GM12878 (cell line): ENCODE data around the gene SNX4. TPM values are rescaled to one million over a fixed set of nuclear protein-coding genes. Genes with fewer than 3 reads are reported as not detected.

Experiments used
- ATAC-seq: fragments of 200-7000 bp; cut with Tn5 transposase; 3 replicates; pipeline ENCODE4 v1.9.1; 2020; ENCODE audit warnings: mild to moderate bottlenecking, moderate library complexity
- BruUV-seq: library from RNA; stranded (reverse); fragments of 400-500 nt; replicated peaks from 2 replicates; lab custom pipeline; 2021; lab: Mats Ljungman, UMichigan
- CTCF ChIA-PET: fragments of 300-600 bp; sonication (Branson Sonifier 250); formaldehyde crosslinking; extraction: SDS; loops from one replicate; lab custom pipeline; 2021; ENCODE audit warnings: inconsistent platforms; lab: Yijun Ruan, JAX
- POLR2A ChIA-PET: fragments of 350-600 bp; formaldehyde crosslinking; extraction: SDS; loops from one replicate; lab custom pipeline; 2021; ENCODE audit warnings: inconsistent platforms; lab: Charles Lee
- RAD21 ChIA-PET: fragments of 300-600 bp; sonication (Branson Sonifier 250); formaldehyde crosslinking; loops from one replicate; lab custom pipeline; 2023; ENCODE audit warnings: antibody characterized with exemption; ENCODE audit not compliant: unreplicated experiment; lab: Charles Lee
- SMC1A ChIA-PET: fragments of 300-600 bp; sonication (Branson Sonifier 250); formaldehyde crosslinking; loops from one replicate; lab custom pipeline; 2023; ENCODE audit not compliant: unreplicated experiment, uncharacterized antibody; lab: Charles Lee
- DNase-seq: peaks from one replicate; pipeline ENCODE4 v3.0.0-alpha.2; 2011; ENCODE audit warnings: low read depth, low spot score
- FAIRE-seq: peaks from 3 replicates; lab custom pipeline; 2011; peaks lifted over from hg19 to GRCh38; lab: Jason Lieb, UNC
- H2AFZ ChIP-seq: 2 replicates; pipeline ENCODE4 v1.6.0; 2011; ENCODE audit warnings: low read depth, low read length, control low read depth; ENCODE audit not compliant: control insufficient read depth
- H3K27ac ChIP-seq: 2 replicates; pipeline ENCODE4 v1.5.1; 2011; ENCODE audit warnings: control low read depth; ENCODE audit not compliant: control insufficient read depth, insufficient read depth
- H3K27me3 ChIP-seq, 2 experiments: replicated peaks in 1 of 2; 2 replicates each; pipeline versions ENCODE4 v1.6.0 to v1.6.1; 2011; ENCODE audit warnings: low read length in 1 of 2; ENCODE audit not compliant: control insufficient read depth in 2 of 2, insufficient read depth in 2 of 2
- H3K36me3 ChIP-seq, 2 experiments: 2 replicates each; pipeline ENCODE4 v1.5.1; 2011; ENCODE audit warnings: low read length in 1 of 2; ENCODE audit not compliant: control insufficient read depth in 2 of 2, insufficient read depth in 2 of 2
- H3K4me1 ChIP-seq: 2 replicates; pipeline ENCODE4 v1.6.1; 2011; ENCODE audit warnings: mild to moderate bottlenecking, low read length, moderate library complexity, mixed read lengths; ENCODE audit not compliant: control insufficient read depth, insufficient read depth
- H3K4me2 ChIP-seq: 2 replicates; pipeline ENCODE4 v1.6.0; 2011; ENCODE audit warnings: control low read depth; ENCODE audit not compliant: control insufficient read depth, insufficient read depth
- H3K4me3 ChIP-seq: fragments of 200-600 bp; sonication (generic); 2 replicates; pipeline ENCODE4 v1.5.1; 2016
- H3K79me2 ChIP-seq: 2 replicates; pipeline ENCODE4 v1.6.0; 2011; ENCODE audit warnings: low read length; ENCODE audit not compliant: control insufficient read depth, insufficient read depth
- H3K9ac ChIP-seq: 2 replicates; pipeline ENCODE4 v1.8.0; 2011; ENCODE audit warnings: low read length, control low read depth, mixed read lengths; ENCODE audit not compliant: control insufficient read depth, insufficient read depth
- H3K9me3 ChIP-seq: replicated peaks from 3 replicates; pipeline ENCODE4 v1.5.1; 2011; ENCODE audit warnings: mild to moderate bottlenecking, low read length; ENCODE audit not compliant: control insufficient read depth, insufficient read depth
- H4K20me1 ChIP-seq: 2 replicates; pipeline ENCODE4 v1.6.0; 2011; ENCODE audit not compliant: control insufficient read depth, insufficient read depth
- CHD2 ChIP-seq: IDR thresholded peaks from 2 replicates; pipeline ENCODE4 v1.6.1; 2011; ENCODE audit warnings: low read depth, low read length, improper control_type of control experiment, borderline replicate concordance
- EP300 ChIP-seq, 2 experiments: fragments of 150-350 bp in 1 of 2; IDR thresholded peaks; 2 replicates each; pipeline ENCODE4 v1.6.1; 2011 to 2012; ENCODE audit warnings: low read depth in 2 of 2, low read length in 2 of 2, borderline replicate concordance in 1 of 2, improper control_type of control experiment in 1 of 2, inconsistent platforms in 1 of 2; ENCODE audit not compliant: control insufficient read depth in 1 of 2
- FOS ChIP-seq: IDR thresholded peaks from 3 replicates; pipeline ENCODE4 v1.6.1; 2011; ENCODE audit warnings: borderline replicate concordance; ENCODE audit not compliant: insufficient read length; ENCODE audit errors: extremely low read depth
- GATAD2B ChIP-seq: fragments of 450-650 bp; conservative IDR thresholded peaks from 2 replicates; pipeline ENCODE4 v1.6.1; 2017; ENCODE audit warnings: low read depth, mild to moderate bottlenecking, moderate library complexity
- MYC ChIP-seq: IDR thresholded peaks from 2 replicates; pipeline ENCODE4 v1.6.1; 2011; ENCODE audit warnings: mild to moderate bottlenecking, low read length, moderate library complexity, inconsistent platforms; ENCODE audit not compliant: insufficient read depth, insufficient replicate concordance, insufficient read length, severe bottlenecking
- YBX1 ChIP-seq: fragments of 450-650 bp; IDR thresholded peaks from 2 replicates; pipeline ENCODE4 v1.6.1; 2016; ENCODE audit warnings: antibody characterized with exemption
- WGBS: methylation state at CpG from one replicate; pipeline ENCODE4 v1.1.6; 2016; ENCODE audit warnings: low lambda C conversion rate; ENCODE audit not compliant: insufficient replicate concordance, insufficient coverage; ENCODE audit errors: missing lambda C conversion rate; 5-methylcytosine and 5-hydroxymethylcytosine counted together
- in situ Hi-C: fragments of 300-500 bp; cut with MboI; formaldehyde crosslinking; loops from 9 replicates; pipeline ENCODE4 v1.14.3; 2018; ENCODE audit warnings: mixed read lengths
- intact Hi-C: fragments of 100-400 bp; cut with micrococcal nuclease; formaldehyde crosslinking; loops from one replicate; pipeline ENCODE4 v1.14.2; 2022; ENCODE audit not compliant: unreplicated experiment
- polyA plus RNA-seq, 11 experiments: library from polyadenylated mRNA; depleted of rRNA in 4 of 11; unstranded in 6 of 11; stranded (reverse) in 5 of 11; fragments of >200 nt; fragmentation: Nextera tagmentation in 4 of 11; fragmentation: Illumina TruSeq in 1 of 11; extraction: Ambion mirVana in 4 of 11; extraction: Trizol in 1 of 11; gene quantifications; 1 replicate in 1 of 11; 2 replicates in 10 of 11; pipeline versions ENCODE4 v1.2.1 to v1.2.3, GENCODE V29; 2011 to 2016; ENCODE audit warnings: inconsistent platforms in 2 of 11, missing spikeins in 2 of 11, low read depth in 1 of 11
- total RNA-seq, 4 experiments: library from RNA; depleted of rRNA in 3 of 4; stranded (reverse); fragments of >200 nt in 3 of 4; fragmentation: Illumina TruSeq in 1 of 4; extraction: Trizol in 1 of 4; gene quantifications; 2 replicates each; pipeline versions ENCODE4 v1.2.1 to v1.2.3, GENCODE V29; 2013 to 2021
- TF ChIP-seq, protein P1 (sequence below): fragments of 450-650 bp; conservative IDR thresholded peaks from 2 replicates; pipeline ENCODE4 v1.6.1; 2017; ENCODE audit warnings: mild to moderate bottlenecking, moderate library complexity
- TF ChIP-seq, protein P2 (sequence below): fragments of 450-650 bp; formaldehyde crosslinking; IDR thresholded peaks from 2 replicates; pipeline ENCODE4 v1.4.0; 2020; ENCODE audit warnings: mild to moderate bottlenecking, moderate library complexity
- TF ChIP-seq, protein P3 (sequence below): IDR thresholded peaks from 2 replicates; pipeline ENCODE4 v1.6.1; 2011; ENCODE audit warnings: mild to moderate bottlenecking, low read depth, low read length, moderate library complexity; ENCODE audit not compliant: insufficient replicate concordance
- TF ChIP-seq, protein P4 (sequence below): fragments of 450-650 bp; IDR thresholded peaks from 2 replicates; pipeline ENCODE4 v1.6.1; 2017; ENCODE audit warnings: mild to moderate bottlenecking, moderate library complexity

Gene SNX4
- total and polyA plus RNA-seq, 10 of the 15 experiments (the other 5 are each of a cell fraction or from before 2014, with no cell fraction given) = 33.4 to 94.5 (median 60.5) TPM

DNA sequence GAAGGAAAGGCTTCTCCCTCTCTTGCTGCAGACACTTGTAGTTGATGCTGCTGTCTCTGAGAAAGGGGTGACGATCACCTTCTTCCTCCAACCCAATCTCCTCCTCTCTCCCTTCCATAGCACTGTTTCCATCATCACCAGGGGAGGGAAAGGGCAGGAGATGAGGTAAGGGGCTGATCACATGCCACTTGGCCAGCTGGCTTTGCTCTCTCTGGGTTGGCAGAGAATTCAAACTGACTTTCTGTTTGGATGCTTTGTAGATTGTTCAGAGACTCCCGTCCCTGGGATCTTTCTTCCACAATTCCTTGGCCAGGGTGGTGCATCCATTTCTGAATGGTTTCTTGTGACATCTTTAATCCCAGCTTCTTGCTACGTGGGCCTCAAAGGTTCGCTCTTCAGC lies 101.7 kb downstream of the SNX4 start (continued):
- TF ChIP-seq, protein P1, sequence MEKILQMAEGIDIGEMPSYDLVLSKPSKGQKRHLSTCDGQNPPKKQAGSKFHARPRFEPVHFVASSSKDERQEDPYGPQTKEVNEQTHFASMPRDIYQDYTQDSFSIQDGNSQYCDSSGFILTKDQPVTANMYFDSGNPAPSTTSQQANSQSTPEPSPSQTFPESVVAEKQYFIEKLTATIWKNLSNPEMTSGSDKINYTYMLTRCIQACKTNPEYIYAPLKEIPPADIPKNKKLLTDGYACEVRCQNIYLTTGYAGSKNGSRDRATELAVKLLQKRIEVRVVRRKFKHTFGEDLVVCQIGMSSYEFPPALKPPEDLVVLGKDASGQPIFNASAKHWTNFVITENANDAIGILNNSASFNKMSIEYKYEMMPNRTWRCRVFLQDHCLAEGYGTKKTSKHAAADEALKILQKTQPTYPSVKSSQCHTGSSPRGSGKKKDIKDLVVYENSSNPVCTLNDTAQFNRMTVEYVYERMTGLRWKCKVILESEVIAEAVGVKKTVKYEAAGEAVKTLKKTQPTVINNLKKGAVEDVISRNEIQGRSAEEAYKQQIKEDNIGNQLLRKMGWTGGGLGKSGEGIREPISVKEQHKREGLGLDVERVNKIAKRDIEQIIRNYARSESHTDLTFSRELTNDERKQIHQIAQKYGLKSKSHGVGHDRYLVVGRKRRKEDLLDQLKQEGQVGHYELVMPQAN = no peak

DNA sequence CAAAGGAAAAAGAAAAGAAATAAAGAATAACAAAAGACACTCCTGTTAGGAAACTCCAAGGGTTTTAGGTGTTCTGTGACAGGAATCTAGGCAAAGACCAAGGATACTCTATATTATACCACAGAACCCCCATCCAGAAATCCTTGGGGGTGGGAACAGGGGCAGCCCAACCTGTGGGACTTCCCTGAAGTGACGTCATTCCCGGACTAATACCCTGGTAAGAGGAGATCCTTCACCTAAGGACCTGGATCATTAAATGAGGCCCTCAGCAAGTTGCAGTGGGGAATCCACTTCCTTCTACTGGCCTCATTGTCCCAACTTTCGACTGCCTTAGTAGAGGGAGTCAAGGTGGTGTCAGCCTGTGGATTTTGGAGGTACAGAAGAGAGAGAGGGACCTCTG lies 103.8 kb downstream of the SNX4 start:
- intact Hi-C loops = no loop called here
- Histone ChIP-seq H3K4me3 (no peak overlapping the region), H3K36me3 (no peaks in the 10 kb centered on the region), H4K20me1 (no peaks in the 10 kb centered on the region), H3K4me2 (no peak overlapping the region), H3K27me3 (no peaks in the 10 kb centered on the region), H3K9me3 (peaks cover 8% of the 10 kb centered on the region; the same call in 2 of the 3 replicates), H3K9ac (no peak overlapping the region), H2AFZ (no peak overlapping the region), H3K27ac (no peak overlapping the region), H3K4me1 (peaks cover 4% of the 10 kb centered on the region; the same call in 1 of the 2 replicates), H3K79me2 (no peaks in the 10 kb centered on the region)
- SMC1A ChIA-PET = no interaction called here
- DNase-seq (no peak), FAIRE-seq (no peak), ATAC-seq (no peak)
- CTCF ChIA-PET = interaction anchor here (0.6 kb wide), 1 partner anchor 333 kb away, joined by 3 read pairs; no protein-coding TSS in a partner anchor
- RAD21 ChIA-PET = interaction anchor here (0.7 kb wide), 1 partner anchor 14 kb away, joined by 5 read pairs; no protein-coding TSS in a partner anchor
- BruUV-seq = no TSS peak
- in situ Hi-C loops = no loop called here
- POLR2A ChIA-PET = no interaction called here
- 65% methylated on average over 3 of the region's 3 CpGs for WGBS
- TF ChIP-seq, protein P2, sequence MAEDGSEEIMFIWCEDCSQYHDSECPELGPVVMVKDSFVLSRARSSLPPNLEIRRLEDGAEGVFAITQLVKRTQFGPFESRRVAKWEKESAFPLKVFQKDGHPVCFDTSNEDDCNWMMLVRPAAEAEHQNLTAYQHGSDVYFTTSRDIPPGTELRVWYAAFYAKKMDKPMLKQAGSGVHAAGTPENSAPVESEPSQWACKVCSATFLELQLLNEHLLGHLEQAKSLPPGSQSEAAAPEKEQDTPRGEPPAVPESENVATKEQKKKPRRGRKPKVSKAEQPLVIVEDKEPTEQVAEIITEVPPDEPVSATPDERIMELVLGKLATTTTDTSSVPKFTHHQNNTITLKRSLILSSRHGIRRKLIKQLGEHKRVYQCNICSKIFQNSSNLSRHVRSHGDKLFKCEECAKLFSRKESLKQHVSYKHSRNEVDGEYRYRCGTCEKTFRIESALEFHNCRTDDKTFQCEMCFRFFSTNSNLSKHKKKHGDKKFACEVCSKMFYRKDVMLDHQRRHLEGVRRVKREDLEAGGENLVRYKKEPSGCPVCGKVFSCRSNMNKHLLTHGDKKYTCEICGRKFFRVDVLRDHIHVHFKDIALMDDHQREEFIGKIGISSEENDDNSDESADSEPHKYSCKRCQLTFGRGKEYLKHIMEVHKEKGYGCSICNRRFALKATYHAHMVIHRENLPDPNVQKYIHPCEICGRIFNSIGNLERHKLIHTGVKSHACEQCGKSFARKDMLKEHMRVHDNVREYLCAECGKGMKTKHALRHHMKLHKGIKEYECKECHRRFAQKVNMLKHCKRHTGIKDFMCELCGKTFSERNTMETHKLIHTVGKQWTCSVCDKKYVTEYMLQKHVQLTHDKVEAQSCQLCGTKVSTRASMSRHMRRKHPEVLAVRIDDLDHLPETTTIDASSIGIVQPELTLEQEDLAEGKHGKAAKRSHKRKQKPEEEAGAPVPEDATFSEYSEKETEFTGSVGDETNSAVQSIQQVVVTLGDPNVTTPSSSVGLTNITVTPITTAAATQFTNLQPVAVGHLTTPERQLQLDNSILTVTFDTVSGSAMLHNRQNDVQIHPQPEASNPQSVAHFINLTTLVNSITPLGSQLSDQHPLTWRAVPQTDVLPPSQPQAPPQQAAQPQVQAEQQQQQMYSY (CRISPR knock-in tag) = no peak
- TF ChIP-seq, protein P3, sequence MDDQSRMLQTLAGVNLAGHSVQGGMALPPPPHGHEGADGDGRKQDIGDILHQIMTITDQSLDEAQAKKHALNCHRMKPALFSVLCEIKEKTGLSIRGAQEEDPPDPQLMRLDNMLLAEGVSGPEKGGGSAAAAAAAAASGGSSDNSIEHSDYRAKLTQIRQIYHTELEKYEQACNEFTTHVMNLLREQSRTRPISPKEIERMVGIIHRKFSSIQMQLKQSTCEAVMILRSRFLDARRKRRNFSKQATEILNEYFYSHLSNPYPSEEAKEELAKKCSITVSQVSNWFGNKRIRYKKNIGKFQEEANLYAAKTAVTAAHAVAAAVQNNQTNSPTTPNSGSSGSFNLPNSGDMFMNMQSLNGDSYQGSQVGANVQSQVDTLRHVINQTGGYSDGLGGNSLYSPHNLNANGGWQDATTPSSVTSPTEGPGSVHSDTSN = no peak
- TF ChIP-seq CHD2 = no peak
- no peak for TF ChIP-seq EP300 (IDR thresholded peaks at IDR 0.05; ENCODE audit: borderline replicate concordance in 1 of 2, control insufficient read depth in 1 of 2, low read depth in 2 of 2, low read length in 2 of 2)
- TF ChIP-seq GATAD2B = no peak
- TF ChIP-seq YBX1 = no peak
- TF ChIP-seq, protein P4, sequence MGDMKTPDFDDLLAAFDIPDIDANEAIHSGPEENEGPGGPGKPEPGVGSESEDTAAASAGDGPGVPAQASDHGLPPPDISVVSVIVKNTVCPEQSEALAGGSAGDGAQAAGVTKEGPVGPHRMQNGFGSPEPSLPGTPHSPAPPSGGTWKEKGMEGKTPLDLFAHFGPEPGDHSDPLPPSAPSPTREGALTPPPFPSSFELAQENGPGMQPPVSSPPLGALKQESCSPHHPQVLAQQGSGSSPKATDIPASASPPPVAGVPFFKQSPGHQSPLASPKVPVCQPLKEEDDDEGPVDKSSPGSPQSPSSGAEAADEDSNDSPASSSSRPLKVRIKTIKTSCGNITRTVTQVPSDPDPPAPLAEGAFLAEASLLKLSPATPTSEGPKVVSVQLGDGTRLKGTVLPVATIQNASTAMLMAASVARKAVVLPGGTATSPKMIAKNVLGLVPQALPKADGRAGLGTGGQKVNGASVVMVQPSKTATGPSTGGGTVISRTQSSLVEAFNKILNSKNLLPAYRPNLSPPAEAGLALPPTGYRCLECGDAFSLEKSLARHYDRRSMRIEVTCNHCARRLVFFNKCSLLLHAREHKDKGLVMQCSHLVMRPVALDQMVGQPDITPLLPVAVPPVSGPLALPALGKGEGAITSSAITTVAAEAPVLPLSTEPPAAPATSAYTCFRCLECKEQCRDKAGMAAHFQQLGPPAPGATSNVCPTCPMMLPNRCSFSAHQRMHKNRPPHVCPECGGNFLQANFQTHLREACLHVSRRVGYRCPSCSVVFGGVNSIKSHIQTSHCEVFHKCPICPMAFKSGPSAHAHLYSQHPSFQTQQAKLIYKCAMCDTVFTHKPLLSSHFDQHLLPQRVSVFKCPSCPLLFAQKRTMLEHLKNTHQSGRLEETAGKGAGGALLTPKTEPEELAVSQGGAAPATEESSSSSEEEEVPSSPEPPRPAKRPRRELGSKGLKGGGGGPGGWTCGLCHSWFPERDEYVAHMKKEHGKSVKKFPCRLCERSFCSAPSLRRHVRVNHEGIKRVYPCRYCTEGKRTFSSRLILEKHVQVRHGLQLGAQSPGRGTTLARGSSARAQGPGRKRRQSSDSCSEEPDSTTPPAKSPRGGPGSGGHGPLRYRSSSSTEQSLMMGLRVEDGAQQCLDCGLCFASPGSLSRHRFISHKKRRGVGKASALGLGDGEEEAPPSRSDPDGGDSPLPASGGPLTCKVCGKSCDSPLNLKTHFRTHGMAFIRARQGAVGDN = no peak
- no peak for TF ChIP-seq MYC
- TF ChIP-seq FOS = no peak
